SU-DHL-6 (cell line): Measurements from ENCODE around the gene SAFB.
"Not testable (repeated sequence)": the region's sequence is repeated elsewhere in the genome, so short reads cannot be mapped to it uniquely, and the experiment has no call there.

ENCODE experiments used
- CTCF ChIP-seq: fragments of 200-600 bp; sonication (generic); IDR thresholded peaks from one replicate; pipeline ENCODE4 v1.5.1; 2017; ENCODE audit warnings: antibody characterized with exemption, mild to moderate bottlenecking, low read length, moderate library complexity; ENCODE audit not compliant: insufficient read depth, poor library complexity, severe bottlenecking
- EZH2phosphoT487 ChIP-seq: fragments of 200-600 bp; sonication (generic), shearing (Covaris generic); conservative IDR thresholded peaks from 2 replicates; pipeline ENCODE4 v1.6.1; 2018; ENCODE audit warnings: mild to moderate bottlenecking, antibody characterized with exemption, low read length, moderate library complexity, mixed read lengths

GRCh38 chr19:5702053-5702410 is 79.1 kb downstream of the SAFB start:
- TF ChIP-seq CTCF, EZH2phosphoT487: not testable (repeated sequence)
